GM19324 (cell line): Measurements from ENCODE around the gene RAB12.
"Not testable (repeated sequence)": the region's sequence is repeated elsewhere in the genome, so short reads cannot be mapped to it uniquely, and the experiment has no call there.

ENCODE experiments used
- ATAC-seq: cut with Tn5 transposase; IDR thresholded peaks from one replicate; pipeline ENCODE4 v1.9.1; 2021; ENCODE audit warnings: mild to moderate bottlenecking, moderate library complexity; ENCODE audit not compliant: unreplicated experiment, low FRiP score

Gene RAB12

GRCh38 chr18:8610459-8610851 lies 1.2 kb downstream of the RAB12 start:
- no peak for ATAC-seq

GRCh38 chr18:8611916-8612576 lies 2.8 kb downstream of the RAB12 start:
- ATAC-seq, result no peak

GRCh38 chr18:8614875-8615274 lies 5.6 kb downstream of the RAB12 start:
- no peak for ATAC-seq

GRCh38 chr18:8615397-8616027 lies 6.3 kb downstream of the RAB12 start:
- ATAC-seq, result no peak

GRCh38 chr18:8616028-8616401 lies 6.8 kb downstream of the RAB12 start:
- ATAC-seq, result no peak

GRCh38 chr18:8617907-8618306 lies 8.7 kb downstream of the RAB12 start:
- ATAC-seq, result no peak

GRCh38 chr18:8619041-8619440 lies 9.8 kb downstream of the RAB12 start:
- no peak for ATAC-seq

- no peak for ATAC-seq
These were observed 10.8 kb downstream of the RAB12 start for GRCh38 chr18:8619835-8620577.

GRCh38 chr18:8620845-8621244 lies 11.6 kb downstream of the RAB12 start:
- ATAC-seq, result no peak

GRCh38 chr18:8622625-8623024 lies 13.4 kb downstream of the RAB12 start:
- ATAC-seq, result not testable (repeated sequence)

- peak; percentile 80 for ATAC-seq
These were observed 14.4 kb downstream of the RAB12 start for GRCh38 chr18:8623549-8624106.

- ATAC-seq, result no peak
These were observed 16.3 kb downstream of the RAB12 start for GRCh38 chr18:8625461-8626092.

GRCh38 chr18:8626414-8627106 lies 17.3 kb downstream of the RAB12 start:
- no peak for ATAC-seq

GRCh38 chr18:8627107-8627472 lies 17.9 kb downstream of the RAB12 start:
- ATAC-seq, result no peak

GRCh38 chr18:8627540-8627939 lies 18.3 kb downstream of the RAB12 start:
- ATAC-seq, result no peak

GRCh38 chr18:8629602-8630001 lies 20.4 kb downstream of the RAB12 start:
- no peak for ATAC-seq

GRCh38 chr18:8630546-8630945 lies 21.3 kb downstream of the RAB12 start:
- ATAC-seq, result no peak

GRCh38 chr18:8631265-8631664 lies 22.0 kb downstream of the RAB12 start:
- no peak for ATAC-seq

- no peak for ATAC-seq
These were observed 23.1 kb downstream of the RAB12 start for GRCh38 chr18:8632386-8632785.

- no peak for ATAC-seq
These were observed 25.3 kb downstream of the RAB12 start for GRCh38 chr18:8634508-8634907.
